HG02840 (cell line): Measurements from ENCODE around the gene AIM2.
A peak's percentile ranks its signal among the peaks of the same experiment; 100 is the strongest.
"Not testable (repeated sequence)": the region's sequence is repeated elsewhere in the genome, so short reads cannot be mapped to it uniquely, and the experiment has no call there.

Experiments used
- ATAC-seq: cut with Tn5 transposase; IDR thresholded peaks from one replicate; pipeline ENCODE4 v1.9.1; 2021; ENCODE audit warnings: mild to moderate bottlenecking, moderate library complexity, moderate number of reproducible peaks; ENCODE audit not compliant: unreplicated experiment, low FRiP score

The AIM2 gene, protein sequence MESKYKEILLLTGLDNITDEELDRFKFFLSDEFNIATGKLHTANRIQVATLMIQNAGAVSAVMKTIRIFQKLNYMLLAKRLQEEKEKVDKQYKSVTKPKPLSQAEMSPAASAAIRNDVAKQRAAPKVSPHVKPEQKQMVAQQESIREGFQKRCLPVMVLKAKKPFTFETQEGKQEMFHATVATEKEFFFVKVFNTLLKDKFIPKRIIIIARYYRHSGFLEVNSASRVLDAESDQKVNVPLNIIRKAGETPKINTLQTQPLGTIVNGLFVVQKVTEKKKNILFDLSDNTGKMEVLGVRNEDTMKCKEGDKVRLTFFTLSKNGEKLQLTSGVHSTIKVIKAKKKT

GRCh38 chr1:159076438-159077119 is at the start of gene AIM2:
Gene AIM2, minus strand, starts transcription at chr1:159076766. Its CDS starts 3,267 bp downstream, at chr1:159073499.
- ATAC-seq, result peak; percentile 83

DNA sequence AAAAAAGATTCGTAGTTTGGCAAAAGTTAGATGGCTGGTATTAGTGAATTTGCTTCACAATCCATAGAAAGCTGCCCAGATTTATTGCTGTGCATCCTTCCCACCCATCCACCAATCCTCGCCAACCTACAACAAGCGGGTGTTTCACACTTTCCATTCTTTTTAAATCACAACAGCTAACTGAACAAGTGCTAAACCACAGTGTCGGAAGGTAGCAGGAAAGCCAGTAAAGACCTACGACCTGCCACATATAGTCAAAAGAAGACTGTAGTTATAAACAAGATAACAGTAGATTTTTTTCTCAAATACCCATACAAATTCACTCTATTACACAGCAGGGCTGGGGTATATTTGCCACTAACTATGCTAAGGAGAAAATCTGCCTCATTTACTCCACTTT is 47.0 kb upstream of the AIM2 start:
- no peak for ATAC-seq

GRCh38 chr1:159122005-159122621 is 45.5 kb upstream of the AIM2 start:
- ATAC-seq, result peak; percentile 75

- ATAC-seq, result peak; percentile 41
Observed at GRCh38 chr1:159121526-159121925, 45.0 kb upstream of the AIM2 start.

DNA sequence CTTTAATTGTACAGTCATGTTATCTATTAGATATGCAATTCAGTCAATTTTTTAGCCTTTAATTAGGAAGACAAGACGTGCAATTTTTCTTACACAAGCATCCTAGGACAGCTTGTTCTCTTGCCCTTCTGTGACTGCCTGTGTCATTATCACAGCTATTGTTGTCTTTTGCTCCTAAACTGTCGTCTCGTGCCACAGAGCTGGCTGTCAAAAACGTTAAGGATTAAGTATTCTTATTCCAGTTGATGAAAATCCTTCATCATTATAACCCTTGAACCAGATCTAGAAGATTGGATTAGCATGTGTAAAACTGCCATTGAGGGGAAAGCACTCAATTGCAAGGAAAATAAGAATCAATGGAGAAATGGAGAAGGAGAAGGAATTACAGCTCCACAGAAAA is 43.8 kb upstream of the AIM2 start:
- ATAC-seq, result no peak

GRCh38 chr1:159113596-159114433 is 37.2 kb upstream of the AIM2 start:
- ATAC-seq, result no peak

GRCh38 chr1:159103021-159103420 is 26.5 kb upstream of the AIM2 start:
- not testable (repeated sequence) for ATAC-seq

DNA sequence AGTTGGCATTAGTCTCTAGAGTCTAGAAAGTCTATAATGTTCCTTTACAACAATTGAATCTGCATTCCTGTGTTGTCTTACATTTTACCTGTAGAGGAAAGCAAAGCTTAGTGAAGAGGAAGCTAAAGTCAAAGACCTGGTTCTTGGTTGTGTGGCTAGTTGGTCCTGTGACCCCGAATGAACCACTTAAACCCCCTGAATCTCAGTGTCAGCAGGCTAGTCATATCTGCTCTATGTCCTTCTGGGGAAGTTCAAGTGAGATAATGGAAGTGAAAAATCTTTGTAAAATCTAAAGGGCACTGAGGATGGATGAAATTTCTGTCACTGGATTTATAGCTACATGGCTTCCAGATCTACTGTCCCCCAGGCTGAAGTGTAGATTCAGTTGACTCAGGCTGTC is 24.0 kb upstream of the AIM2 start:
- ATAC-seq, result no peak

GRCh38 chr1:159098596-159098995 is 22.0 kb upstream of the AIM2 start:
- ATAC-seq, result no peak

DNA sequence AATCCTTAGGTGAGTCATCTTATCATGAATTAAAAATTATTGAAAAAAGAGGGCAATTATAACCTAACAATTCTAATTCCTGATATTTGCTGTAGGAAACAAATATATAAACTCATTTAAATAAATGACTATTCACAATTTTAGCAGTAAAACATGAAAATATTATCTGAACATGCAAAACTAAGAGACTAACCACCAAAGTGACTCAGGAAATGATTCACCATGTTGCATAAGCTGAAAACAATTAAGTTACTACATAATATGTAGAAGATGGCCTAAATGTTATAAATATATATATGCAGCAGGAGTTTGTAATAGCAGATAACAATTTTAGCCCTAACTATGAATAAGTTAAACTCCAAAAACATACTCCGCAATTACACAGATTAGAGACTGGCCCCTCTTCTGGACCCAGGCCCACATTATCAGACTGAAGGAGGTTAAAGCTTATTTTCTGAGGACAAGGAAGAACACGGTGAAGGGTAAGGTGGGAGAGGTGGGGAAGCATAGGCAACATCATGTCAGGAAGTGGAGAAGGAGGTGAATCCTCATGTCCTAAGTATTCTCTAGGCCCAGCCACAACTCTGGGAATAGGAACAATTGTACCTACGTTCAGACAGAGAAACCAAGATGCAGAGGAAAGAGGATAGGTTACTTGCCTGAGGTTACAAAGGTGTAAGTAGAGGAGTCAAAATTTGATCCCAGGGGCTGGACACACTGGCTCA is 15.6 kb upstream of the AIM2 start:
- ATAC-seq, result no peak

- no peak for ATAC-seq
Observed at GRCh38 chr1:159091607-159092031, 15.1 kb upstream of the AIM2 start.

- no peak for ATAC-seq
Observed at GRCh38 chr1:159091180-159091560, 14.6 kb upstream of the AIM2 start.

GRCh38 chr1:159090286-159091179 is 14.0 kb upstream of the AIM2 start:
- no peak for ATAC-seq

DNA sequence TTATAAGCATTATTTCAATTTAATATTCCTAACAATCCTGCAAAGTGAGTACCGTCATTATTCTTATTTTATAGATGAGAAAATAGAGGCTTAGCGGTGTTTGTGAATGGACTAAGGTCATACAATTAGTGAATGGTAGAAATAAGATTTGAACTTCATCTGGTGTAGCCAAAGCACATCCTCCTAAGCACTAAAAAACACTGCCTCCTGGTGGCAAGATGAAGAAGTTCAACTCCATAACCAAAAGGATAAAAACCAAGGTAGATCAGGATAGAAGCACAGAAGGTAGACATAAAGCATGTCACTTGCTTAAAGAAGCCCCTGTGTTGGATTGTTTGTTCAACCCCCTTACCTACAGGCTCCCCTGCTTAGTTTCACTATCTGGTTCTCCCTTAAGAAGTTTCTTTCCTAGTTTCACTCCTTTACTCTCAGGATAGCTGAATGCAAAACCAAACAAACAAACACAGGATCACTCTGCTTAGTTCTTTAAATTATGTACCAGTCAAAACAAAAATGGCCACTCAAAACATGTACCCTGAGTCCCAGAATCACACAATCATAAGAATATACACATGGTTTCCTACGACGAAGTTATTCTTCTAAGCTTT is 12.7 kb upstream of the AIM2 start:
- no peak for ATAC-seq

DNA sequence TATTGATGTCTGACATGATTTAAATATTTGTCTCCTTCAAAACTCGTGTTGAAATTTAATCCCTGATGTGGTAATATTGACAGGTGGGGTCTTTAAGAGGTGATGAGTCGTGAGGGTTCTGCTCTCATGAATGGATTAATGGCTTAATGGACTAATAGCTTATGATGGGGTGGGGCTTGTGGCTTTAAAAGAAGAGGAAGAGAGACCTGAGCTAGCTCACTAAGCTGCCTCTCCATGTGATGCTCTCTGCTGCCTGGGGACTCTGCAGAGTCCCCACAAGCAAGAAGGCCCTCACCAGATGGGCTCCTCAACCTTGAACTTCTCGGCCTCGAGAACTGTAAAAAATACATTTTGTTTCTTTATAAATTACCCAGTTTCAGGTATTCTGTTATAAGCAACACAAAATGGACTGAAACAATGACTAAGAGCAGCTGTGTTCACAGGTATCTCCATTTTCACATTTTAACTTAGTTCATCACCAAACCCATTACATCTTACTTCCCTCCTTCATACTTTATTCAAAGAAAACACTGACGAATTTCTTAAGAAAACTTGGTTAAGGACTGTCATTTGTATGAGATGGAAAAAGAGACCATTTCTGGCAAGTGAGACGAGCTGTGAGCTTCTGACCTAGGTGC is 12.1 kb upstream of the AIM2 start:
- no peak for ATAC-seq

DNA sequence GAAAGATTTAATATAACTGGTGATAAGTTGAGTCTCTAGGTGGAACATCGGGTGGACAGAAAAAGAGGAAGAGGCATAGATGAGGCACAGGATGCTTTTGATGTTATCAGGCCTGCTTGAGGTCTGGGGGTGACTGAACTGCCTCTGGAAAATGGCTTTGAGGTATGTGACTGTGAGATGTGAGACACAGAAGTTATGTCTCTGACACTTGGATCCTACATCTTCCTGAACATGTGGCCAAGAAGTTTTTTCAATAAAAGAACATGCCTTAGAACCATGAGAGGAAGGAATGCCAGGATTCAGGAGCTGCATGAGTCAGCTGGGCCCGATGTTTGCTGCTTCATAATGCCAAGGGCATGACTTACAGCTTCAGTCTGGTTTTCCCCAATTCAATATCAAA is 11.5 kb upstream of the AIM2 start:
- ATAC-seq, result no peak

DNA sequence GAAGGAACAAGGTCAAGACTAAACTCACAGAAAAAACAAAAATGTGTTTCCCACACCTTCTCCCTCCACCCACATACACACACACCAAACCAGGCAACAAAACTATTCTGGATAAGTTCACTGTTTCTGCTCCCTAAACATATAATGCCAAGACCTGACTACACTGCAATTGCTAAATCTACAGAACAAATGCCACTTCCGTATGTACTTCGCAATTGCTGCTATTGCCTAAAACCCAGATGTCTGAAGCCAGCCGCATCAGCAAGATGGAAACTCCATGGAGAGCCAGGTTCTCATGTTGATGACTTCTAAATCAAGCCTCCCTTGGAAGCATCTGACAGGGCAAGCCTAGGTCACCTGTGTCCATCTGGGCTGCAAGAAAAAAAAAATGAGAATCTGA is 8.3 kb upstream of the AIM2 start:
- no peak for ATAC-seq

GRCh38 chr1:159084152-159084551 is 7.6 kb upstream of the AIM2 start:
- no peak for ATAC-seq
